ENCODE data around the gene GPC5.

GPC5 gene

DNA sequence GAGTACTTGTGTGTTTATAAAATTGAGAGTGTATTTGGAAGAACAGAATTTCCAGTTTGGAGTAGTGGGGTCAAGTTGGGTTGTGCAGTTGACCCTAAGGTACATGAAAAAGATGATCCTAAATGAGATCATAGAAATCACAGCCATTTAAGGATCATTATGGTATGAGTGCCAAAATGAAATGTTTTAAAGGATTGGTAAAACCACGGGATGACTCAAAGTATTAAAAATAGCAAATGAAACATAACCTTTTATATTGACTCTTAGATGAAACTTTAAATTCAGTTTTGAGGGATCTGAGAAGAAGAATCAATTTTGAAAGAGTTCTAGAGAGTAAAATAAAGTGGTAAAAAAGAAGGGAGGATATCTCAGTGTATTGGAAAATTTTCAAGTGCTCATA is 773.8 kb downstream of the GPC5 start:
- Histone ChIP-seq H3K27me3 (ENCODE audit: insufficient read depth, low read length, poor library complexity) (no peaks in the 10 kb centered on the region), H2AK5ac (ENCODE audit: low read length) (no peak overlapping the region), H3K23ac (ENCODE audit: low read length) (no peak overlapping the region), H3K4me3 (ENCODE audit: low read length) (no peak overlapping the region), H3K9ac (ENCODE audit: low read length) (no peak overlapping the region), H4K8ac (ENCODE audit: low read depth, low read length) (no peak overlapping the region), H3K4me1 (ENCODE audit: control insufficient read depth, low read depth, low read length) (no peaks in the 10 kb centered on the region), H3K36me3 (ENCODE audit: control insufficient read depth, insufficient read depth, low read length) (no peaks in the 10 kb centered on the region), H3K79me1 (ENCODE audit: low read length) (no peaks in the 10 kb centered on the region), H3K79me2 (ENCODE audit: control insufficient read depth, insufficient read depth, low read length) (no peaks in the 10 kb centered on the region), H2BK15ac (replicated peaks; ENCODE audit: low read depth) (no peak overlapping the region), H2BK120ac (ENCODE audit: low read depth, low read length) (no peak overlapping the region), H3K4ac (ENCODE audit: low read depth, low read length) (no peak overlapping the region), H3K4me2 (ENCODE audit: low read length) (no peak overlapping the region), H3K56ac (ENCODE audit: low read length) (no peak overlapping the region), H3K18ac (ENCODE audit: low read length) (no peak overlapping the region), H2BK5ac (ENCODE audit: low read length) (no peak overlapping the region), H3K27ac (ENCODE audit: low read depth, low read length) (no peak overlapping the region), H4K5ac (ENCODE audit: low read length) (no peak overlapping the region)
- no CpG with 5 or more reads among the region's 1 CpG for WGBS (ENCODE audit: extremely low coverage, insufficient coverage, low lambda C conversion rate)
- DNase-seq: no peak

DNA sequence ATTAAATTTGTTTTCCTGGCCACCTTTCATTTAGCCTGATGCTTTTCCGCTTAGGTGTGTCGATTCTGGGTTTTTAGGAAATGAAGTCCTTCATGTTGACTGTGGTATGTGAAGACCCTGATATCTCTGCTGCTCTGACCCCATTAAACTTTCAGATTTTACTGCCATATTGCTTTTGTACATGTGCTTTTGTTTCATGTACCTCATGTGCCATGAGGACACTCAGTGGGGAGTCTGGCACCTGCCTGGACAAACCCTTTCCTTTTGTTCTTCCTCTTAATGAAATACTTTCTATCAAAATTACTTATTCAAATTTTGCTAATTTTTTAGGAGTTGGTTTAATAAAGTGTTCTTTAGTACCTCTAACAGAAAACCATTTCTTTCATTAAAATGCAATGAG is 774.8 kb downstream of the GPC5 start:
- H3K4ac ChIP-seq (ENCODE audit: low read depth, low read length): no peak overlapping the region
- H2AK5ac ChIP-seq (ENCODE audit: low read length): no peak overlapping the region
- no peak overlapping the region for H2BK15ac ChIP-seq (replicated peaks; ENCODE audit: low read depth)
- H3K4me3 ChIP-seq (ENCODE audit: low read length): no peak overlapping the region
- no peak overlapping the region for H2BK120ac ChIP-seq (ENCODE audit: low read depth, low read length)
- no peak overlapping the region for H4K5ac ChIP-seq (ENCODE audit: low read length)
- no peak for DNase-seq
- H3K4me2 ChIP-seq (ENCODE audit: low read length): no peak overlapping the region
- no peaks in the 10 kb centered on the region for H3K36me3 ChIP-seq (ENCODE audit: control insufficient read depth, insufficient read depth, low read length)
- H3K23ac ChIP-seq (ENCODE audit: low read length): no peak overlapping the region
- no peak overlapping the region for H3K27ac ChIP-seq (ENCODE audit: low read depth, low read length)
- H3K79me1 ChIP-seq (ENCODE audit: low read length): no peaks in the 10 kb centered on the region
- H3K56ac ChIP-seq (ENCODE audit: low read length): no peak overlapping the region
- WGBS (ENCODE audit: extremely low coverage, insufficient coverage, low lambda C conversion rate): no CpG with 5 or more reads among the region's 2 CpGs
- no peak overlapping the region for H3K18ac ChIP-seq (ENCODE audit: low read length)
- no peak overlapping the region for H4K8ac ChIP-seq (ENCODE audit: low read depth, low read length)
- no peak overlapping the region for H3K9ac ChIP-seq (ENCODE audit: low read length)
- H3K27me3 ChIP-seq (ENCODE audit: insufficient read depth, low read length, poor library complexity): no peaks in the 10 kb centered on the region
- H2BK5ac ChIP-seq (ENCODE audit: low read length): no peak overlapping the region
- H3K4me1 ChIP-seq (ENCODE audit: control insufficient read depth, low read depth, low read length): no peaks in the 10 kb centered on the region
- no peaks in the 10 kb centered on the region for H3K79me2 ChIP-seq (ENCODE audit: control insufficient read depth, insufficient read depth, low read length)

DNA sequence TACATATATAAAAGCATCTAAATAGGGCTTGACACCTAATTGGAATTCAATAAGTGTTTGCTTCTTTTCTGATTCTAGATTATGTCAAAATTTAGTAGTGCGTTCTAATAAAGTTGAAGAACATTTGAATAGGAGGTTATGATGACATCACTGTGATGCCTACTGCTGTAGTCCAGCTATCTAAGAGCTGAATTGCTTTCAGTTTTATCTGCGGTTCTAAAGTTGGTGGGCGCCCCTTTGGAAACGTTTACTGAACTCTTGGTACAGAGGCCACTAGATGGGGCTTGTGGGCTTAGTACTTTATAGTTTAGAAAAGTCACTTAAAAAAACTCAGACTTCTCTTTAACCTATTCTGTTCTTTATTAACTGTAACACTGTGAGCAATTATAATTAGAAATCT is 776.9 kb downstream of the GPC5 start:
- Histone ChIP-seq H3K27me3 (ENCODE audit: insufficient read depth, low read length, poor library complexity) (no peaks in the 10 kb centered on the region), H3K4ac (ENCODE audit: low read depth, low read length) (no peak overlapping the region), H3K4me2 (ENCODE audit: low read length) (no peak overlapping the region), H3K4me1 (ENCODE audit: control insufficient read depth, low read depth, low read length) (no peaks in the 10 kb centered on the region), H3K56ac (ENCODE audit: low read length) (no peak overlapping the region), H2BK5ac (ENCODE audit: low read length) (no peak overlapping the region), H3K79me1 (ENCODE audit: low read length) (no peaks in the 10 kb centered on the region), H3K4me3 (ENCODE audit: low read length) (no peak overlapping the region), H3K9ac (ENCODE audit: low read length) (no peak overlapping the region), H4K5ac (ENCODE audit: low read length) (no peak overlapping the region), H3K23ac (ENCODE audit: low read length) (no peak overlapping the region), H3K18ac (ENCODE audit: low read length) (no peak overlapping the region), H2BK120ac (ENCODE audit: low read depth, low read length) (no peak overlapping the region), H3K27ac (ENCODE audit: low read depth, low read length) (no peak overlapping the region), H3K36me3 (ENCODE audit: control insufficient read depth, insufficient read depth, low read length) (no peaks in the 10 kb centered on the region), H2AK5ac (ENCODE audit: low read length) (no peak overlapping the region), H4K8ac (ENCODE audit: low read depth, low read length) (no peak overlapping the region), H3K79me2 (ENCODE audit: control insufficient read depth, insufficient read depth, low read length) (no peaks in the 10 kb centered on the region), H2BK15ac (replicated peaks; ENCODE audit: low read depth) (no peak overlapping the region)
- peak; percentile 44 for DNase-seq
- no CpG with 5 or more reads among the region's 4 CpGs for WGBS (ENCODE audit: extremely low coverage, insufficient coverage, low lambda C conversion rate)

DNA sequence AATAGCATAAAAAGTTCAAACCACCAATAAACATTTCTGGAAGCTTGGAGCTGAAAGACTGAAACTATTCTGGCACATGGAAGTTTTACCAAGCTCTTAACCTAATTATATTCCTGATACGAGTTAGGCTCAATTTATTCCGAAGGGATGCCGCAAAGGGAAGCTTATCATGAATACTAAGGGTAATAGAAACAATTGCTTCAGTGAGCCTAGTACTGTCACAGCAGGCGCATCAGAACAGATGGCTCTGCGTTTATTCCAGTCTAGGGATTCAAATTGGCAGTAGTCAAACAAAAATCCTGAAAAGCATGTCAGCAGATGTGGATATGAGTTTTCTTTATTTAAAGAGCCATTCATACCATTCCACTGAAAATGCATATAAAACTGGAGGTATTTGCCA is 779.5 kb downstream of the GPC5 start:
- Histone ChIP-seq H3K4me3 (ENCODE audit: low read length) (no peak overlapping the region), H4K5ac (ENCODE audit: low read length) (no peak overlapping the region), H3K79me1 (ENCODE audit: low read length) (no peaks in the 10 kb centered on the region), H2BK120ac (ENCODE audit: low read depth, low read length) (no peak overlapping the region), H3K4ac (ENCODE audit: low read depth, low read length) (no peak overlapping the region), H3K23ac (ENCODE audit: low read length) (no peak overlapping the region), H3K79me2 (ENCODE audit: control insufficient read depth, insufficient read depth, low read length) (no peaks in the 10 kb centered on the region), H3K27me3 (ENCODE audit: insufficient read depth, low read length, poor library complexity) (no peaks in the 10 kb centered on the region), H2BK5ac (ENCODE audit: low read length) (no peak overlapping the region), H3K36me3 (ENCODE audit: control insufficient read depth, insufficient read depth, low read length) (no peaks in the 10 kb centered on the region), H4K8ac (ENCODE audit: low read depth, low read length) (no peak overlapping the region), H3K18ac (ENCODE audit: low read length) (no peak overlapping the region), H2BK15ac (replicated peaks; ENCODE audit: low read depth) (no peak overlapping the region), H3K56ac (ENCODE audit: low read length) (no peak overlapping the region), H3K9ac (ENCODE audit: low read length) (no peak overlapping the region), H3K4me2 (ENCODE audit: low read length) (no peak overlapping the region), H3K27ac (ENCODE audit: low read depth, low read length) (no peak overlapping the region), H2AK5ac (ENCODE audit: low read length) (no peak overlapping the region), H3K4me1 (ENCODE audit: control insufficient read depth, low read depth, low read length) (no peaks in the 10 kb centered on the region)
- no CpG with 5 or more reads among the region's 5 CpGs for WGBS (ENCODE audit: extremely low coverage, insufficient coverage, low lambda C conversion rate)
- DNase-seq: no peak

DNA sequence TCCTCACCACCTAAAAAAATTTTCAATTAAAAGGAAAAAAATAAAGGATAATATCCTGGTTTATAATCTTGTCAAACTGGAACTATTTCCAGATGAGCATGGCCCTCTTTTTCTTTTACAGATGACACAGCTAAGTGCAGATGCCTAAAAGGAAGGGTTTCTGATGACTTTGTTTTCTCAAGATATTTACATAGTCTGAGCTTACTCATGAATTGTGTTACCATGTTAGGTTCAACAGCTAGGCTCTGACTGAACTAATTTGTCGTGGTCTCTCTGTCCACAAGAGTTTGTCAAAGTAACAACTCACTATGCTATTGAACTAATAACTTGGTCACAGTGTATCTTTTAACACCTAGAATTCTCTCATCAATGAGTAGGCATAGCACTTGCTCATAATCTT is 780.8 kb downstream of the GPC5 start:
- no peak overlapping the region for H3K9ac ChIP-seq (ENCODE audit: low read length)
- no peak overlapping the region for H2BK5ac ChIP-seq (ENCODE audit: low read length)
- no peak overlapping the region for H3K4me3 ChIP-seq (ENCODE audit: low read length)
- WGBS (ENCODE audit: extremely low coverage, insufficient coverage, low lambda C conversion rate): no CpG with 5 or more reads among the region's 1 CpG
- H3K27me3 ChIP-seq (ENCODE audit: insufficient read depth, low read length, poor library complexity): no peaks in the 10 kb centered on the region
- H2BK15ac ChIP-seq (replicated peaks; ENCODE audit: low read depth): no peak overlapping the region
- H3K36me3 ChIP-seq (ENCODE audit: control insufficient read depth, insufficient read depth, low read length): no peaks in the 10 kb centered on the region
- H4K8ac ChIP-seq (ENCODE audit: low read depth, low read length): no peak overlapping the region
- no peak overlapping the region for H2BK120ac ChIP-seq (ENCODE audit: low read depth, low read length)
- no peaks in the 10 kb centered on the region for H3K4me1 ChIP-seq (ENCODE audit: control insufficient read depth, low read depth, low read length)
- no peak overlapping the region for H3K27ac ChIP-seq (ENCODE audit: low read depth, low read length)
- no peaks in the 10 kb centered on the region for H3K79me2 ChIP-seq (ENCODE audit: control insufficient read depth, insufficient read depth, low read length)
- H2AK5ac ChIP-seq (ENCODE audit: low read length): no peak overlapping the region
- H3K56ac ChIP-seq (ENCODE audit: low read length): no peak overlapping the region
- no peaks in the 10 kb centered on the region for H3K79me1 ChIP-seq (ENCODE audit: low read length)
- DNase-seq: no peak
- no peak overlapping the region for H3K23ac ChIP-seq (ENCODE audit: low read length)
- H3K4me2 ChIP-seq (ENCODE audit: low read length): no peak overlapping the region
- no peak overlapping the region for H4K5ac ChIP-seq (ENCODE audit: low read length)
- no peak overlapping the region for H3K4ac ChIP-seq (ENCODE audit: low read depth, low read length)
- H3K18ac ChIP-seq (ENCODE audit: low read length): no peak overlapping the region

DNA sequence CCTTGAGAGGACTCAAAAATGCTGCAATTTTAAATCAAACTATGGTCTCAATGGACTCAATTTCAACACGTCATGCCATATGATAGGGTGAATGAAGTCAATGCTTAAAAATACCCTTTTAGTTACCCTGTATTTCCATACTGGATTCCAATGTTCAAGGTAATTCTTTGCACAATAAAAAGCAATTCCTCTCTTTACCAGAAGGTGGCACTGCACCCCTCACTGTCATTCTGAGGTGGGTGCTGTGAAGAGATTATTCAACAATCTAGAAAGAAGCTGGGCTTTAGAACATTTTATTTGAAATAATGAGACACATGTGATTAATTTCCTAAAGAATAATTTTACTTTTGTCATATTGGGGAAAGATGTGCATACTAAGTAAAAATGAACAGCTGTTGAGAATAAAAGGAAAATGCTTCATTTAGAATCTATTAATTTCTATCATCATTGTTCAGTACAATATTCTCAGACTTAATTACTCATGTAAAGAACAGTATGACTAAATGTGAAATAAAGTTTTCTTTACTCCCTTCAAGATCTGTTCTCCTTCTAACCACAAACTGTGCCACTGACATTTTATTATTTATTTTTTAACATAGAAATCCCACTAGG is 789.1 kb downstream of the GPC5 start:
- Histone ChIP-seq H3K27ac (ENCODE audit: low read depth, low read length) (no peak overlapping the region), H3K4me3 (ENCODE audit: low read length) (no peak overlapping the region), H3K9ac (ENCODE audit: low read length) (no peak overlapping the region), H3K36me3 (ENCODE audit: control insufficient read depth, insufficient read depth, low read length) (no peaks in the 10 kb centered on the region), H3K23ac (ENCODE audit: low read length) (no peak overlapping the region), H3K4ac (ENCODE audit: low read depth, low read length) (no peak overlapping the region), H2BK5ac (ENCODE audit: low read length) (no peak overlapping the region), H2AK5ac (ENCODE audit: low read length) (no peak overlapping the region), H3K4me2 (ENCODE audit: low read length) (no peak overlapping the region), H4K5ac (ENCODE audit: low read length) (no peak overlapping the region), H3K18ac (ENCODE audit: low read length) (no peak overlapping the region), H4K8ac (ENCODE audit: low read depth, low read length) (no peak overlapping the region), H2BK120ac (ENCODE audit: low read depth, low read length) (no peak overlapping the region), H3K56ac (ENCODE audit: low read length) (no peak overlapping the region), H3K4me1 (ENCODE audit: control insufficient read depth, low read depth, low read length) (no peaks in the 10 kb centered on the region), H3K27me3 (ENCODE audit: insufficient read depth, low read length, poor library complexity) (no peaks in the 10 kb centered on the region), H3K79me1 (ENCODE audit: low read length) (no peaks in the 10 kb centered on the region), H2BK15ac (replicated peaks; ENCODE audit: low read depth) (no peak overlapping the region), H3K79me2 (ENCODE audit: control insufficient read depth, insufficient read depth, low read length) (no peaks in the 10 kb centered on the region)
- WGBS (ENCODE audit: extremely low coverage, insufficient coverage, low lambda C conversion rate): no CpG with 5 or more reads among the region's 1 CpG
- peak; percentile 50 for DNase-seq
